GM12891 (cell line): ENCODE measurements around the gene OR2T5.
"Not testable (repeated sequence)": the region's sequence is repeated elsewhere in the genome, so short reads cannot be mapped to it uniquely, and the experiment has no call there.

ENCODE experiments used
- DNase-seq: peaks from one replicate; pipeline ENCODE4 v3.0.0; 2011; ENCODE audit warnings: low spot score; ENCODE audit not compliant: insufficient read length
- FAIRE-seq: peaks from 2 replicates; lab custom pipeline; 2011; peaks lifted over from hg19 to GRCh38; lab: Jason Lieb, UNC
- PAX5 ChIP-seq: IDR thresholded peaks from 2 replicates; pipeline ENCODE4 v1.6.1; 2011; ENCODE audit warnings: low read length, moderate library complexity, mild to moderate bottlenecking; ENCODE audit not compliant: insufficient read depth, severe bottlenecking
- POLR2A ChIP-seq: IDR thresholded peaks from 2 replicates; pipeline ENCODE4 v1.6.1; 2011; ENCODE audit warnings: low read depth, low read length, control low read depth
- POLR2AphosphoS5 ChIP-seq: IDR thresholded peaks from 2 replicates; pipeline ENCODE4 v1.6.1; 2011; ENCODE audit warnings: low read depth, low read length, control low read depth
- POU2F2 ChIP-seq: IDR thresholded peaks from 2 replicates; pipeline ENCODE4 v1.6.1; 2011; ENCODE audit warnings: low read depth, mild to moderate bottlenecking, control low read depth, low read length, moderate library complexity
- SPI1 ChIP-seq: IDR thresholded peaks from 2 replicates; pipeline ENCODE4 v1.6.1; 2011; ENCODE audit warnings: low read depth, low read length, control low read depth
- TAF1 ChIP-seq: IDR thresholded peaks from 2 replicates; pipeline ENCODE4 v1.6.1; 2011; ENCODE audit warnings: low read depth, low read length, control low read depth

The OR2T5 gene

DNA sequence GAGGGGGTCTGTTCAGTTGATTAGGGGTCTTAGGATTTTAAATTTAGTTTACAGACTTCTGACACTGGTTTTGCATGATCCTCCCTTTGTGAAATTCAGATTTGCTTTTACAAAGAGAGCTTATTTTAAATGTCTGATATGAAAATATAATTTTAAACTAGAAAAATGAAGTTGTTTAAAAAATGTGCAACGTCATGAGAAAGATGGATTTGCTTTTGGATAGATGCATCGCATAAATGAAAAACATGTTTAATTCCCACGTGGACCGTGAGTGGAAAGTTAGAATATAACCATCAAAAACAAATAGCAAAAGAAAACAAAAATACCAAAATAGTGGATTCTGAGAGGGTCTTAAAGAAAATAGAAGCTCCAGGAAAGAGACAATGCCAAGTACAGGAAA lies 17.2 kb upstream of the OR2T5 start:
- FAIRE-seq (no peak), DNase-seq (no peak)
- TF ChIP-seq PAX5 (no peak), TAF1 (no peak), SPI1 (no peak), POLR2AphosphoS5 (no peak), POLR2A (no peak), POU2F2 (no peak)

DNA sequence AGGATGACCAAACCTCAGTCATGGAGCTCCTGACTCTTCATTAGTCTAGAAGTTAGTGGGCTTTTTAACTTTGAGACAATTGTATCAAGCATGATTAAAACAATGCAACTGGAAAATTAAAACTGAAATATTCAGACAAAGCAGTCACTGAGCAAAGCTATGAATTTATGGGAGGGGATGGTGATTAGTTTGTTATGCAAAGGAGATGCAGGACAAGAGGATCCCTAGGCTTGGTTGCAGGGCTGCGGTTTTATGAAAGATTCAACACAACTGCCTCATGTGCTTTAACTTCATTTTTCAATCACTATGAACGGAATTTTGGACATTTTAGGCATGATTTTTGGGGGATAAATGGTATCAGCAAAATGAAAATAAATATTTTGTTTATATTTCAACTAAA lies 16.3 kb upstream of the OR2T5 start:
- not testable (repeated sequence) for FAIRE-seq

DNA sequence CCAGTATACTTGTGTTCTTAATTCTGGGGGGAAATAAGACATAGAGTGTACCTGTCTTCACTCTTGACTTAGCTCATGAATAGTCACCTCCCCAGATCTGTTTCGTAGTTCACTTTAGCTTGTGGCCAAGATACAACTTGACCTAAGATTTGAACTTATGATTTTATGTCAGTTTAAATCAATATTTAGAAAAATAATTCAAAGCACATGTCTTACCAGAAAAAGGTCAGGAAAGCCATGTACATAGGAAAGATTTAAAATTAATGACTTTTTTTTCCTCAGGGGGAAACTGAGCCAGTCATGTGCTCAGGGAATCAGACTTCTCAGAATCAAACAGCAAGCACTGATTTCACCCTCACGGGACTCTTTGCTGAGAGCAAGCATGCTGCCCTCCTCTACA lies 15.3 kb upstream of the OR2T5 start, which contains the start of gene OR2T3:
Gene OR2T3, plus strand, starts transcription at position 301 of the 400 bp plus-strand sequence. Its CDS starts 0 bp downstream, at position 301.
- DNase-seq, result not testable (repeated sequence)
- FAIRE-seq, result peak; percentile 61

More for the DNA sequence above, 16.3 kb upstream of the OR2T5 start:
- not testable (repeated sequence) for DNase-seq

DNA sequence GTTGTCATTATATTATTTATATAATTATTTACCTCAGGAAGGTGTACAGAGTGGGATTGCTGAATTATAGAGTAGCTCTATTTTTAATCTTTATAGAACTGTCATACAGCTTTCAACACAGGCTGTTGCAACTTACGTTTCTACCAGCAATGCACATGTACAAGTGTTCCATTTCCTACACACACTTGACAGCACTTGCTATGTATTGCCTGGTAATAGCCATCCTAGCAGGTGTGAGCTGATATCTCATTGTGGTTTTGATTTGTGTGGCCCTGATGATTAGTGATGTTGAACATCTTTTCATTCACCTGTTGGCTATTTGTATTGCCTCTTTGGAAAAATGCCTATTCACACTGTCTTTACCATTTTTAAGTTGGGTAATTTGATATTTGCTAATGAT lies 12.7 kb upstream of the OR2T5 start:
- peak; percentile 98 for FAIRE-seq
- DNase-seq, result not testable (repeated sequence)

DNA sequence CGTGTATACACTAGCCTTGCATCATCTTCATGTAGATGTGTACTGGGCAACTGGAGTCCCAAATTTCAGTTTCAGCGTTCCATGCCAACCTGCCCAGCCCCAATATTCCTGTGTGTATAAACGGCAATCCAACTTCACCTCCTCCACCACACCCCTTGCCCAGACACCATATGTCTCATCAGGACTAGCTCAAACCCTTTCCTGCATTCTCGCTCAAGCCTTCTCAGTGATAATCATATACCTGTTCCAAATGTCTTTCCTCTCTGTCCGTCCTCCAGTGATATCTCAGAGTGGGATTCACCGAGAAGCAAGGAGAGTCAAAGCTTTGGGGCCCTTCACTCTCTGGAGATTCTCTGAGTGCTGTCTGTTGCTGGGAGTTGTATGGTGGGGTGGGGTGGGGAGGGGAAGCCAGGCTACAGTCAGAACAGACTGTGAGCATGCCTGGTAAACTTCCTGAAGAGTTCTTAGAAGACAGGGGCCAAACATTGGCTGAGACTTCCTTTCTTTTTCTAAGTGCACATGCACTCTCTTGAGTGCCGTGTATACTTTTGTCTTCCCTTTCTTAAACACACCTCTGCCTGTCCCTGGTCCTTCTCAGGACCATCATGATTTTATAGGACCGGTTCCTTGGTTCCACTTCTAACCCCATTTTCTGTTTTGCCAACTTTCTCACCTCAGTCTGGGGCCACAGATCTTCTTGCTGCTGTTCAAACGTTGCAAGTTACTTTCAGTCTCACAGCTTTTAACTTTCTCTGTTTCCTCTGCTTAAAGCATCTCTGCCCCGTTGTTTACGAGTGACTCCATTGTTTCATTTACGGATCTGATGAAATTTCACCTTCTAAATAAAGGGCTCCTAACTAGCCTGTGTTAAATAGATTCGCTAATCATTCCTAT lies 6.5 kb upstream of the OR2T5 start:
- peak; percentile 93 for FAIRE-seq
- not testable (repeated sequence) for DNase-seq

DNA sequence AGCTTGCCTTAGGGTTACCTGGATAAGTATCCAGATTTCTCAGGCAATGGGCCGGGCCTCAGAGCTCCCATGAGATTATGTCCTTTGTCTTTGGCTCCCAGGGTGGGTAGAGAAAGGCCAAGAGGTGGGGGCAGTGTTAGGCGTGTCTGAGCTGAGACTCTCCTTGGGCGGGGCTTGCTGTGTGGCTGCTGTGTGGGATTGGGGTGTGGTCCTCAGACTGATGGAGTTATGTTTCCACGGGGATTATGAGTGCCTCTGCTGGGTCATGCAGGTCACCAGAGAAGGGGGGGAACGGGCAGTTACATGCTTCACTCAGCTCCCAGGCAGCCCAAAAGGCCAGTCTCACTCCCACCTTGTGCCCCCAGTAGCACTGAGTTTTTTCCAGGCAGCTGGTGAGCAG lies 8.3 kb downstream of the OR2T5 start:
- not testable (repeated sequence) for FAIRE-seq, DNase-seq

DNA sequence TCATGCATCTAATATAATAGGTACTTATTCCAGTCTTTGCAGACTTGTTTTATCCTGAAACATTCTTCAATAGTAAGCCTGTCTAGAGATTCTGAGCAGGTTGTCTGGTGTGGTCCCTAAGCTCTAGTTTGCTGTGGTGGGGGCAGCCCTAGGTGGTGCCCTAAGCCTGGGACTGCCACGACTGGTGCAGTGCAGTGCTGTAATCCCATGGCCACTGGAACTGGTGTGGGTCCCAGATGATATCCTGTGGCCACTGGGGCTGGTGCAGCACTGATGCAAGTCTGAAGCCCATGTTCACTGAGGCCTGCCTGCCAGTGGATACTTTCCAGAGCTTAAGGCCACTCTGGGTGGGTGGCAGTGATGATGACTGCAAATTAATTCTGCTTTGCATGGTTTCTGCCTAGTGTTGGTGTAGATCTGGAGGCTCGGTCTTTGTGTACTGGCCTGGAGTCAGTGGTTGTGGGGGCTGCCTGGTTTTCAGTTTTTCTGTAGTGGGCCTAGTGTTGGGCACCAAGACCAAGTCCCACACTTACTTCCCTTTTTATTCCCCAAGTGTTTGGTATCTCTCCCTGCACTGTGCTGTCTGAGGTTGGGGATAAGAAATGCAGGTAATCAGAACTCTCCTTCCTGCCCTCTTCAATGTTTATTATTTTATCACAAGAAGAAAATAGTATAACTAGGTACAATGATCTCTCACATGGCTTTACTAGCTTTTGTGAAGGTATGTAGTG lies 12.1 kb downstream of the OR2T5 start:
- not testable (repeated sequence) for DNase-seq, FAIRE-seq

DNA sequence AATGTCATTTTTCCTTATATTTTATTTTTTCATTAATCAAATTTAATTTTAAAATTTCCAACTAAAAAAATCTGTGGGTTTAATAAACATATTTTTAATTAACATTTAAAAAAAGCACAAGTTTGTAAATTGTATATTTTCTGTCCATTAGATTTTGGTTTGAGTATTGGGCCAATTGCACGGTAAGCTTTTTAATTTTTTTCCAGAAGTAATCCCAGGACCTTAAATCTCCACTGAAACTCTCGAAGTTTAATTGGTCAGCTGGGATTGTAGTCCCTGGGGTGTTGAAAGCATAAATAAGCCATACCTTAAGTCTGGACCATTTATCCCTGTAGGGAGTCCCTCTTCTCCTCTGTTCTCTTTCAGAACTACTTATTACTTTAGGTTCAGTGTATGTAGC lies 19.4 kb downstream of the OR2T5 start, which contains the start of gene OR2G6:
Gene OR2G6, plus strand, starts transcription at position 301 of the 400 bp plus-strand sequence. CDS start 13,574 bp downstream, outside the sequence.
- FAIRE-seq, result peak; percentile 95
- not testable (repeated sequence) for DNase-seq

DNA sequence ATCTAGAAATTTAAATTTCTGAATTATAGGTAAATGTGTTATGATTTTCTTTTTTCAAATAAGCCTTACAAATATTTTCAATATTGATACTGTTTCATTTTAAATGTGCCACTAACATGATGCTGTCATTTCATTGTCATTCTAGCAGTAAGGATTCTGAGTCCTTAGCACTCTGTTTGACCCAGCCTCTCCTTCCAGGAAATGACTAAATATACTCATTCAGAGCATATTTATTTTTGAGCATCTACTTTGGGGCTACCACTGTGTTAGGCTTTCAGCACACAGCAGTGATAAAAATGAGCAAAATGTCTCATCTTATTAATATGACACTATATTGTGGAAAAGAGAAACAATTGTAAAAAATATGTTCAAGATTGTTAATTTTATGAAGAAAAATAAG lies 21.8 kb downstream of the OR2T5 start:
- DNase-seq, result not testable (repeated sequence)
- FAIRE-seq, result peak; percentile 76

DNA sequence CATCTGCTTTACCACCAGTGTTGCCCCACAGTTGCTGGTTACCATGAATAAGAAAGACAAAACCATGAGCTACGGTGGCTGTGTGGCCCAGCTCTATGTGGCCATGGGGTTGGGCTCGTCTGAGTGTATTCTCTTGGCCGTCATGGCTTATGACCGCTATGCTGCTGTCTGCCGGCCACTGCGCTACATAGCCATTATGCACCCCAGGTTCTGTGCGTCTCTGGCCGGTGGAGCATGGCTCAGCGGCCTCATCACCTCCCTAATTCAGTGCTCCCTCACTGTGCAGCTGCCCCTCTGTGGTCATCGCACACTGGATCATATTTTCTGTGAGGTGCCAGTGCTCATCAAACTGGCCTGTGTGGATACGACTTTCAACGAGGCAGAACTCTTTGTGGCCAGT lies 33.5 kb downstream of the OR2T5 start:
- FAIRE-seq, result no peak
- no peak for DNase-seq
- no peak for TF ChIP-seq POLR2A
- no peak for TF ChIP-seq SPI1

DNA sequence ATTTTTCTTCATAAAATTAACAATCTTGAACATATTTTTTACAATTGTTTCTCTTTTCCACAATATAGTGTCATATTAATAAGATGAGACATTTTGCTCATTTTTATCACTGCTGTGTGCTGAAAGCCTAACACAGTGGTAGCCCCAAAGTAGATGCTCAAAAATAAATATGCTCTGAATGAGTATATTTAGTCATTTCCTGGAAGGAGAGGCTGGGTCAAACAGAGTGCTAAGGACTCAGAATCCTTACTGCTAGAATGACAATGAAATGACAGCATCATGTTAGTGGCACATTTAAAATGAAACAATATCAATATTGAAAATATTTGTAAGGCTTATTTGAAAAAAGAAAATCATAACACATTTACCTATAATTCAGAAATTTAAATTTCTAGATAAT lies 49.1 kb downstream of the OR2T5 start:
- peak; percentile 51 for FAIRE-seq
- not testable (repeated sequence) for DNase-seq
